ENCODE data around the gene MOV10L1. TPM values are rescaled to one million over a fixed set of nuclear protein-coding genes. Genes with fewer than 3 reads are reported as not detected.

Gene MOV10L1
- total and polyA plus RNA-seq, 2 donors from 2014 or later: 0.38 to 0.62 TPM

DNA sequence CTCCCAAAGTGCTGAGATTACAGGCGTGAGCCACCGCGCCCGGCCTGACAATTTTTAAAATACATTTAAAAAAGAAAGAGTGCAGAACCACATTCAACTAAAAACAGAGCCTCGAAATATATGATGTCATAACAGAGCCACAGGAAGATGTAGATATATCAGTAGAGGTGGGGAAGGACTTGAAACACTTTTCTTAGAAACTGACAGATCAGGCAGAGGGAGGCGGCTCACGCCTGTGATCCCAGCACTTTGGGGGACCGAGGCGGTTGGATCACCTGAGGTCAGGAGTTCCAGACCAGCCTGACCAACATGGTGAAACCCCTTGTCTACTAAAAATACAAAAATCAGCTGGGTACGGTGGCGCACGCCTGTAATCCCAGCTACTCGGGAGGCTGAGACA, 11.6 kb upstream of the MOV10L1 start:
- H3K9me3 ChIP-seq (ENCODE audit: control insufficient read depth in 2 of 3, insufficient read depth in 1 of 3, low read length in 3 of 3): no peaks in the 10 kb centered on the region
- peak in 1 of 5 donors; percentile 23 for DNase-seq
- no peaks in the 10 kb centered on the region for H3K36me3 ChIP-seq (ENCODE audit: control insufficient read depth in 2 of 3, insufficient read depth in 3 of 3, low read length in 3 of 3)
- no peaks in the 10 kb centered on the region for H3K27me3 ChIP-seq (ENCODE audit: control insufficient read depth, insufficient read depth, low read length)
- TF ChIP-seq, protein P1, sequence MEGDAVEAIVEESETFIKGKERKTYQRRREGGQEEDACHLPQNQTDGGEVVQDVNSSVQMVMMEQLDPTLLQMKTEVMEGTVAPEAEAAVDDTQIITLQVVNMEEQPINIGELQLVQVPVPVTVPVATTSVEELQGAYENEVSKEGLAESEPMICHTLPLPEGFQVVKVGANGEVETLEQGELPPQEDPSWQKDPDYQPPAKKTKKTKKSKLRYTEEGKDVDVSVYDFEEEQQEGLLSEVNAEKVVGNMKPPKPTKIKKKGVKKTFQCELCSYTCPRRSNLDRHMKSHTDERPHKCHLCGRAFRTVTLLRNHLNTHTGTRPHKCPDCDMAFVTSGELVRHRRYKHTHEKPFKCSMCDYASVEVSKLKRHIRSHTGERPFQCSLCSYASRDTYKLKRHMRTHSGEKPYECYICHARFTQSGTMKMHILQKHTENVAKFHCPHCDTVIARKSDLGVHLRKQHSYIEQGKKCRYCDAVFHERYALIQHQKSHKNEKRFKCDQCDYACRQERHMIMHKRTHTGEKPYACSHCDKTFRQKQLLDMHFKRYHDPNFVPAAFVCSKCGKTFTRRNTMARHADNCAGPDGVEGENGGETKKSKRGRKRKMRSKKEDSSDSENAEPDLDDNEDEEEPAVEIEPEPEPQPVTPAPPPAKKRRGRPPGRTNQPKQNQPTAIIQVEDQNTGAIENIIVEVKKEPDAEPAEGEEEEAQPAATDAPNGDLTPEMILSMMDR (IDR thresholded peaks at IDR 0.05; ENCODE audit: borderline replicate concordance, extremely low read depth, insufficient read depth): no peak
- intact Hi-C loops (cut with DNase I): no loop called here
- no peaks in the 10 kb centered on the region for H3K4me1 ChIP-seq (ENCODE audit: control insufficient read depth in 2 of 3, insufficient read depth in 2 of 3, low read depth in 1 of 3, low read length in 3 of 3)
- H3K27ac ChIP-seq (ENCODE audit: low read depth in 2 of 2, low read length in 2 of 2): no peak overlapping the region
- no peak for FAIRE-seq
- H3K9ac ChIP-seq (ENCODE audit: low read length in 3 of 3): no peak overlapping the region
- H3K4me3 ChIP-seq (ENCODE audit: low read length in 3 of 3): no peak overlapping the region

DNA sequence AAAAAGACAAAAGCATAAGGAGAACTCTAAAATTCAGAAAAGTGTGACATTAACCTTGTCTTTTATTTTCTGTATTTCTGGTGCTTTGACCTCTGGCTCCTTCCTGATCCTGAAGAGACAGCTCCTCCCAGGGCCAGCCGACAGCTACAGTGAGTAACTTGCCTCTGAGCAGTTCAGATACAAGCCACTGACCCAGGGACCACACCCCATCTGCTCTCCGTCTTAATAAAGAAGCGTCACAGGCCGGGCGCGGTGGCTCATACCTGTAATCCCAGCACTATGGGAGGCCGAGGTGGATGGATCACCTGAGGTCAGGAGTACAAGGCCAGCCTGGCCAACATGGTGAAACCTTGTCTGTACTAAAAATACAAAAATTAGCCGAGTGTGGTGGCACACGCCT, 11.0 kb upstream of the MOV10L1 start:
- TF ChIP-seq, protein P1 (IDR thresholded peaks at IDR 0.05; ENCODE audit: borderline replicate concordance, extremely low read depth, insufficient read depth): no peak
- H3K27ac ChIP-seq (ENCODE audit: low read depth in 2 of 2, low read length in 2 of 2): no peak overlapping the region
- FAIRE-seq (no peak), DNase-seq (peak in 1 of 5 donors; percentile 51)
- no peaks in the 10 kb centered on the region for H3K4me1 ChIP-seq (ENCODE audit: control insufficient read depth in 2 of 3, insufficient read depth in 2 of 3, low read depth in 1 of 3, low read length in 3 of 3)
- no peaks in the 10 kb centered on the region for H3K27me3 ChIP-seq (ENCODE audit: control insufficient read depth, insufficient read depth, low read length)
- no peaks in the 10 kb centered on the region for H3K9me3 ChIP-seq (ENCODE audit: control insufficient read depth in 2 of 3, insufficient read depth in 1 of 3, low read length in 3 of 3)
- no peak overlapping the region for H3K4me3 ChIP-seq (ENCODE audit: low read length in 3 of 3)
- intact Hi-C loops (cut with DNase I): no loop called here
- no peak overlapping the region for H3K9ac ChIP-seq (ENCODE audit: low read length in 3 of 3)
- no peaks in the 10 kb centered on the region for H3K36me3 ChIP-seq (ENCODE audit: control insufficient read depth in 2 of 3, insufficient read depth in 3 of 3, low read length in 3 of 3)

DNA sequence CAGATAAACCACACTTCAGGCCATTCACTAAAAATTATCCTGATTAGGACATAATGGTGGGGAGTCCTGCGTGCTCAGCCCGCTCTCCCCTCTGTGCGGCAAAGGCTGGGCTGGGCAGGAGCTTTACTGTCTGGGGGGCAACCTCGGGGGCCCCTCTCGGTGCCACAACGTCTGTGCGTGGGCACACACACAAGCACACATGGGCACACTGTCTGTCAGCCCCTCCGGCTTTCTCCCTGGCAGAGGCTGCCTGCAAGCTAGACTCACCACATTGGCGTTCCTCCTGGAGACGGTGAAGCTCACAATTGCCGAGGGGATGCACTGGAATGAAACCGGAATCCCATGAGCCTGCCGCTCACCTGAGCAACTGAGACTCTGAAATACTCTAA, 9.7 kb upstream of the MOV10L1 start:
- no peak overlapping the region for H3K27ac ChIP-seq (ENCODE audit: low read depth in 2 of 2, low read length in 2 of 2)
- no peak overlapping the region for H3K9ac ChIP-seq (ENCODE audit: low read length in 3 of 3)
- no peaks in the 10 kb centered on the region for H3K36me3 ChIP-seq (ENCODE audit: control insufficient read depth in 2 of 3, insufficient read depth in 3 of 3, low read length in 3 of 3)
- TF ChIP-seq, protein P1 (IDR thresholded peaks at IDR 0.05; ENCODE audit: borderline replicate concordance, extremely low read depth, insufficient read depth): no peak
- no peak overlapping the region for H3K4me3 ChIP-seq (ENCODE audit: low read length in 3 of 3)
- H3K9me3 ChIP-seq (ENCODE audit: control insufficient read depth in 2 of 3, insufficient read depth in 1 of 3, low read length in 3 of 3): no peaks in the 10 kb centered on the region
- FAIRE-seq (no peak), DNase-seq (peak in 1 of 5 donors; percentile 53)
- intact Hi-C loops (cut with DNase I): no loop called here
- no peaks in the 10 kb centered on the region for H3K27me3 ChIP-seq (ENCODE audit: control insufficient read depth, insufficient read depth, low read length)
- no peaks in the 10 kb centered on the region for H3K4me1 ChIP-seq (ENCODE audit: control insufficient read depth in 2 of 3, insufficient read depth in 2 of 3, low read depth in 1 of 3, low read length in 3 of 3)

Data from kidney (tissue), 14 donors.